ACC112 (cell line): ENCODE measurements around the gene SNRNP200.
"Not testable (repeated sequence)": the region's sequence is repeated elsewhere in the genome, so short reads cannot be mapped to it uniquely, and the experiment has no call there.

Experiments used
- H2AFZ ChIP-seq: fragments of 200-600 bp; sonication (generic); one replicate; pipeline ENCODE4 v1.6.0; 2017; ENCODE audit warnings: antibody characterized with exemption, low read length; ENCODE audit not compliant: unreplicated experiment
- H3K27ac ChIP-seq: fragments of 200-600 bp; sonication (generic); 2 replicates; pipeline ENCODE4 v1.5.1; 2014; ENCODE audit warnings: low read depth, mild to moderate bottlenecking, antibody characterized with exemption, low read length, moderate library complexity
- H3K27me3 ChIP-seq: fragments of 200-600 bp; sonication (generic); 2 replicates; pipeline ENCODE4 v1.6.1; 2014; ENCODE audit warnings: mild to moderate bottlenecking, antibody characterized with exemption, low read length, moderate library complexity, mixed read lengths; ENCODE audit not compliant: insufficient read depth
- H3K36me3 ChIP-seq: fragments of 200-600 bp; sonication (generic); 2 replicates; pipeline ENCODE4 v1.6.1; 2016; ENCODE audit warnings: mild to moderate bottlenecking, antibody characterized with exemption, low read length, moderate library complexity, mixed read lengths; ENCODE audit not compliant: insufficient read depth
- H3K4me1 ChIP-seq: fragments of 200-600 bp; sonication (generic); one replicate; pipeline ENCODE4 v1.6.1; 2016; ENCODE audit warnings: low read length, mixed read lengths; ENCODE audit not compliant: insufficient read depth, unreplicated experiment, control insufficient read depth
- H3K4me3 ChIP-seq: fragments of 200-600 bp; sonication (generic); 2 replicates; pipeline ENCODE4 v1.5.1; 2014; ENCODE audit warnings: mild to moderate bottlenecking, low read depth, low read length
- H3K79me2 ChIP-seq: fragments of 200-600 bp; sonication (generic); one replicate; pipeline ENCODE4 v1.6.0; 2016; ENCODE audit warnings: low read length; ENCODE audit not compliant: control insufficient read depth, unreplicated experiment, insufficient read depth

Gene SNRNP200

GRCh38 chr2:96261328-96262003, 43.9 kb downstream of the SNRNP200 start:
- H3K27ac ChIP-seq, result peak overlapping the region; percentile 59
- no peak overlapping the region for H3K4me3 ChIP-seq
- H3K79me2 ChIP-seq, result peaks cover 73% of the 10 kb centered on the region
- no peak overlapping the region for H2AFZ ChIP-seq
- H3K4me1 ChIP-seq, result peaks cover 59% of the 10 kb centered on the region
- no peaks in the 10 kb centered on the region for H3K36me3 ChIP-seq
- no peaks in the 10 kb centered on the region for H3K27me3 ChIP-seq

DNA sequence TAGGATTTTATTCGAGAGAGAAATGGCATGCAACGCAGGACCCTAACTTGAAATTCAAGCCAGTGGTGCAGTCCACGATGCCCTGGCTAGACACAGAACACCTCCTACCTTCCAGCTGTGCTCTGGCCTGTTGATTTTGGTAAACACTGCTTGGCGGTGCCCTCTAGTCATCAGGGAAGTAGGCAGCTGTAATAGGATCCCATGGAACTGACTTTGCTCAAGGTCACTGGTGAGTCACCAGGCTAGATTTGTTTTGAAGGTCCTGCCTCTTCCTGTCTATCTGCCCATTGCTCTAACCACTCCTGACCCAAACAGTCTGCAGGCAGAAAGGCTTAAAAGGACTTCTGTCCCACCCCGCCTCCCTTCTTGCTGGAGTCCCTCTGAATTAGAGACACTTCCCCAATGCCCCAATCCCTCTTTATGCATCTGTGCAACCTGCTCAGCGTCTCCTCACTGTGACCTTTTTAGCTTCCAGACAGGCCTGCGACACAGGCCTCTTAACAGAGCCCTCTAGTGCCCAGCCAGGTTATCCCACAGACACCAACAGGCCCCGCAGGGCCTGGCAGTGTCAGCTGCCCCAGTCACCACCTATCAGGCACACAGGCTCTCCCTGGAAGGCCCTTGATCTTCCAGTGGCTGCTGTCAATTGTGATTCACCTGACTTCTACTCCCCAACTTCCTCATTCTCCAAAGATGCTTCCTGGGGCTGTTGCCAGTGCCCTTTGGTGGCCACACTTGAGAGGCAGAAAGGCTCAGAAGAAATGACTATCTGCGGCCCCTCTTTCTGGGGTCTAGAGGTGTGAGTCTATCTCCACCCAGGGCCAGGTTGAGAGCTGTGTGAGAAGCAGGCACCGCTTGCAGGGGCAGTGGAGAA, 44.7 kb downstream of the SNRNP200 start:
- Histone ChIP-seq H3K4me3 (peak overlapping the region; percentile 35; the same call in 1 of the 2 replicates), H2AFZ (no peak overlapping the region), H3K4me1 (peaks cover 59% of the 10 kb centered on the region), H3K27ac (peak overlapping the region; percentile 59), H3K27me3 (no peaks in the 10 kb centered on the region), H3K79me2 (peaks cover 69% of the 10 kb centered on the region), H3K36me3 (0 out of 2 replicates have a peak, but pooled peaks cover 1% of the 10 kb centered on the region)

DNA sequence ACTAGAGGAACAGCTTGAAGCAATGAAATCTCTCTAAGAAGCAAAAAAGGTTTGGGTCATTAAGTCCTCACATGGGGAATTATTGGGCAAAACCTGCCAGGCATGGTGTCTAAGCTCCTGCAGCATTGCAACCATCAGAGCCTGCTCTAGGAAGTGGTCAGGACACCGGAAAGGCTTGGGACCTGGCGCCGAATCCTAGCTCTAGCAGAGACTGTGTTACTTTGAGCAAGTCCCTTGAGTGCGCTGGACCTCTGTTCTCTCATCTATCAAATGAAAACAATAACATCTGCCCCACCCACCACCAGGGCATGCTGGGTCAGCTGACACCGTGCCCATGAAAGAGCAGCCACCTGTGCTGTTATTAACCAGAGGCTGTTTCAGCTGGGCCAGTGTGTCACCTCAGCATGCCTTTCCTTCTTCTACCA, 45.8 kb downstream of the SNRNP200 start:
- Histone ChIP-seq H3K4me3 (no peak overlapping the region), H3K27me3 (no peaks in the 10 kb centered on the region), H3K4me1 (peaks cover 57% of the 10 kb centered on the region), H3K36me3 (0 out of 2 replicates have a peak, but pooled peaks cover 6% of the 10 kb centered on the region), H3K27ac (no peak overlapping the region), H3K79me2 (peaks cover 57% of the 10 kb centered on the region), H2AFZ (no peak overlapping the region)

DNA sequence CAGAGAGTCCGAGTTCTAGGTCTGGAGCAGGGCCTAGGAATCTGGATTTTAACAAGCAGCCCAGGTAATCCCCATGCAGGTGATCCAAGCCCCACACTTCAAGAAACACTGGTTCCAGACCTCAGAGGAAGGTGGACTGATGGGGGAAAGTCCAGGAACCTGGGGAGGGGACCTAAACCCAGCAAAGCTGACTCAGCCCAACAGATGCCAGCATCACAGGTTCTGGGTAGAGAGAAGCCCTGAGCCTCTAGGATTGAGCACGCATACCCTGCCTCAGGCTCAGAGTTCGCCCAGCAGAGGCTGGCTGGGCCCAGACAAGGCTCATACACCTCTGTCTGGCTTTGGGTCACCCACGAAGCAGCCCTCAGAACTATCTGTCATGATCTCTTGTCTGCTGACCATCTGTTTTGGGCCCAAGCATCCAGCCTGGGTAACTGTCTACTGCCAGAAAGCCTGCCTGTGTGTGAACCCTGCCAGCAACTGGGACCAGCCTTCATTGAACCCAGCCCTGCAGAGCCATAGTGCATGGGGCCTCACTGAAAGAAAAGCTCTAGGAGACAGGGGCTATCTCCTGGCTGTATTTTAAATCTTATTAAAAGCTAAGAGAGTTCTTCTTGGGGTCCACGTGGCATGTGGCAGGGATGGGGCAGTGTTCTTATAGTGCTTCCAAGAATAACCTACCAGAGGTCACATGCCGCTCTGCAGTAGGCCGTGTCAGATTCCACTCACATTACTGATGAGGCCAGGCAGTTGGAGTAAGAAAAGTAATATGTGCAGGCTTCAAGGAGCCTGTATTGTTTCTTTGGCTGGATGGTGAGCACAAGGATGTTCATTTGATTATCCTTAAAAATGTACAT, 47.0 kb downstream of the SNRNP200 start:
- Histone ChIP-seq H3K4me1 (peaks cover 48% of the 10 kb centered on the region), H3K36me3 (0 out of 2 replicates have a peak, but pooled peaks cover 6% of the 10 kb centered on the region), H3K27ac (peak overlapping the region; percentile 54), H3K27me3 (no peaks in the 10 kb centered on the region), H2AFZ (no peak overlapping the region), H3K4me3 (no peak overlapping the region), H3K79me2 (peaks cover 46% of the 10 kb centered on the region)

GRCh38 chr2:96257744-96258143, 47.6 kb downstream of the SNRNP200 start:
- H2AFZ ChIP-seq, H3K27me3 ChIP-seq, H3K36me3 ChIP-seq, H3K4me3 ChIP-seq: not testable (repeated sequence)
- peak overlapping the region; percentile 54; the same call in 1 of the 2 replicates for H3K27ac ChIP-seq
- H3K79me2 ChIP-seq, result peaks cover 45% of the 10 kb centered on the region
- peaks cover 48% of the 10 kb centered on the region for H3K4me1 ChIP-seq

- Histone ChIP-seq H3K4me1 (peaks cover 47% of the 10 kb centered on the region), H2AFZ (no peak overlapping the region), H3K27me3 (no peaks in the 10 kb centered on the region), H3K36me3 (0 out of 2 replicates have a peak, but pooled peaks cover 6% of the 10 kb centered on the region), H3K79me2 (peaks cover 39% of the 10 kb centered on the region), H3K4me3 (no peak overlapping the region), H3K27ac (no peak overlapping the region)
Measured at GRCh38 chr2:96256611-96257113, 48.7 kb downstream of the SNRNP200 start.

DNA sequence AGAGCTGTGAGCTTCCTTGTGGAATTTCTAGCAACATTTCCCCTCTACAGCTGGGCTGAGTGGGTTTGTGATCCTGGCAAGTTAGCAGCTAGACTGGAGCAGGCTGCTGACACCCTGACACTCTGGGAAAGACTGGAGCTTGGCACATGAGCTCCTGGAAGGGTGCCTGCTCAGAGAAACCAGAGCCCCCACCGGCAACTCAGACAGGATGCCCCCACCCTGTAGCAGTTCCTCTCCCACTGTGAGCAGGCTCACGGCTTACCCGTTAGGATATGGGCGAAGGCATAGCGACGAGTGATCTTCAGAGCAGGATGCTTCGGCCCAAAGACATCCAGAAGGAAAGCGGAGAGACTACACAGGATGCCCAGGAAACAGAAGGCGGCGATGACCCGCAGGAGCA, 50.8 kb downstream of the SNRNP200 start:
- H2AFZ ChIP-seq, result no peak overlapping the region
- H3K79me2 ChIP-seq, result peaks cover 26% of the 10 kb centered on the region
- H3K27me3 ChIP-seq, result no peaks in the 10 kb centered on the region
- no peak overlapping the region for H3K4me3 ChIP-seq
- 0 out of 2 replicates have a peak, but pooled peaks cover 6% of the 10 kb centered on the region for H3K36me3 ChIP-seq
- H3K4me1 ChIP-seq, result peaks cover 35% of the 10 kb centered on the region
- no peak overlapping the region for H3K27ac ChIP-seq

DNA sequence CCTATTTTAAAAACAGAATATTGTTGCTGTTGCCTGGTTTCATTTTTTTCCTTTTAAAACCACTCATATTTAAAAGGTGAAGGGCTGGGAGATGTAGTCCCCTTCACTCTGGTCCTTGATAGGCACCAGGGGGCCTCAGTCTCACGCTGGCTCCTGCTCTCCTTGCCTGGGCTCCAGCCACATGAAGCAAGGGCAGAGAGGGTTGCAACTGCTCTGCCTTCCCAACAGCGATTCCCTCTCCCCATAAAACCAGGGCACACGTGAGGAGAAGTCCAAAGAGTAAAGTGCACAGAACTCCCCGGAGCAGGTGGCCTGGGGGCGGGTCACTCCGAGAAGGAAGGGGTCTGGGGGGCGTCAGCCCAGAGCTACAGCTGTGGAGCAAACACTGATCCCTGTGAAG, 52.3 kb downstream of the SNRNP200 start:
- H3K79me2 ChIP-seq, result peaks cover 10% of the 10 kb centered on the region
- H3K4me3 ChIP-seq, result no peak overlapping the region
- H3K4me1 ChIP-seq, result peaks cover 19% of the 10 kb centered on the region
- H3K27ac ChIP-seq, result no peak overlapping the region
- no peak overlapping the region for H2AFZ ChIP-seq
- H3K36me3 ChIP-seq, result 0 out of 2 replicates have a peak, but pooled peaks cover 6% of the 10 kb centered on the region
- no peaks in the 10 kb centered on the region for H3K27me3 ChIP-seq

GRCh38 chr2:96252526-96252925, 52.8 kb downstream of the SNRNP200 start:
- H3K4me3 ChIP-seq, result no peak overlapping the region
- peak overlapping the region; percentile 10; the same call in 1 of the 2 replicates for H3K27ac ChIP-seq

More at GRCh38 chr2:96252526-96252925, 52.8 kb downstream of the SNRNP200 start:
- no peak overlapping the region for H2AFZ ChIP-seq
- 0 out of 2 replicates have a peak, but pooled peaks cover 6% of the 10 kb centered on the region for H3K36me3 ChIP-seq
- H3K4me1 ChIP-seq, result peaks cover 16% of the 10 kb centered on the region
- H3K79me2 ChIP-seq, result peaks cover 6% of the 10 kb centered on the region
- no peaks in the 10 kb centered on the region for H3K27me3 ChIP-seq
